ENCODE data around the gene WIPI1. TPM values are rescaled to one million over a fixed set of nuclear protein-coding genes. Genes with fewer than 3 reads are reported as not detected.

Gene WIPI1
- total and polyA plus RNA-seq, 2 of the 13 experiments (the other 11 are each of a cell fraction or from before 2014, with no cell fraction given) = 29.4 to 141 TPM

- TF ChIP-seq AKNA (CRISPR knock-in tag; IDR thresholded peaks at IDR 0.05; ENCODE audit: borderline replicate concordance) = no peak
- peak; percentile 68 for TF ChIP-seq MIER3 (CRISPR knock-in tag; IDR thresholded peaks at IDR 0.05; ENCODE audit: borderline replicate concordance)
- TF ChIP-seq ZMYM2 (CRISPR knock-in tag; IDR thresholded peaks at IDR 0.05) = peak; percentile 90
- TF ChIP-seq REST (IDR thresholded peaks at IDR 0.05; ENCODE audit: borderline replicate concordance in 1 of 2, low read depth in 1 of 2, low read length in 2 of 2) = peak in 1 of 2 experiments; percentile 57; a peak in 1 of 4 replicates
- TF ChIP-seq FOXK1 (CRISPR knock-in tag; IDR thresholded peaks at IDR 0.05; ENCODE audit: borderline replicate concordance, low read depth) = peak; percentile 51; the same call in 1 of the 2 replicates
- TF ChIP-seq MED13 (CRISPR knock-in tag; IDR thresholded peaks at IDR 0.05) = no peak
- no peak for TF ChIP-seq MBNL3 (CRISPR knock-in tag; conservative IDR thresholded peaks at IDR 0.05)
- no peak for TF ChIP-seq KDM2A (CRISPR knock-in tag; IDR thresholded peaks at IDR 0.05; ENCODE audit: borderline replicate concordance, low read depth)
- no peak for TF ChIP-seq BCLAF1 (IDR thresholded peaks at IDR 0.05)
- TF ChIP-seq SMARCC2 (IDR thresholded peaks at IDR 0.05) = no peak
- TF ChIP-seq ZBTB2 (CRISPR knock-in tag; IDR thresholded peaks at IDR 0.05; ENCODE audit: low read depth) = 0 out of 2 replicates have a peak, but pooled peaks have one; percentile 33
- peak; percentile 67; the same call in 1 of the 2 replicates for TF ChIP-seq MAX (IDR thresholded peaks at IDR 0.05)
- TF ChIP-seq POLR2G (IDR thresholded peaks at IDR 0.05; ENCODE audit: low read depth, low read length) = no peak
- TF ChIP-seq ZNF136 (CRISPR knock-in tag; IDR thresholded peaks at IDR 0.05; ENCODE audit: low read depth) = no peak
- peak; percentile 78 for TF ChIP-seq HDAC1 (CRISPR knock-in tag; IDR thresholded peaks at IDR 0.05)
These were observed 65.6 kb downstream of the WIPI1 start (continued) for GRCh38 chr17:68391561-68392268.

All from HepG2 (cell line).